Trophoblast cell (in vitro differentiated cells and primary cell): Measurements from ENCODE around the gene SINHCAF.
A peak's percentile ranks its signal among the peaks of the same experiment; 100 is the strongest.

Experiments
- DNase-seq, 2 donors: peaks; one replicate each; pipeline ENCODE4 v3.0.0-alpha.2; 2016
- H2AFZ ChIP-seq: 2 replicates; pipeline ENCODE4 v1.6.1; 2013; ENCODE audit warnings: low read length, moderate library complexity, mild to moderate bottlenecking; ENCODE audit not compliant: insufficient read depth, poor library complexity
- H2AK5ac ChIP-seq: 2 replicates; pipeline ENCODE4 v1.6.1; 2013; ENCODE audit warnings: mild to moderate bottlenecking, low read length
- H2BK120ac ChIP-seq: 2 replicates; pipeline ENCODE4 v1.6.1; 2013; ENCODE audit warnings: low read length, mild to moderate bottlenecking, moderate library complexity; ENCODE audit not compliant: insufficient read depth, poor library complexity
- H2BK12ac ChIP-seq: 2 replicates; pipeline ENCODE4 v1.6.1; 2013; ENCODE audit warnings: mild to moderate bottlenecking, low read length, moderate library complexity
- H2BK5ac ChIP-seq: 2 replicates; pipeline ENCODE4 v1.6.1; 2013; ENCODE audit warnings: low read length, low read depth, moderate library complexity, mild to moderate bottlenecking; ENCODE audit not compliant: poor library complexity
- H3K14ac ChIP-seq: 2 replicates; pipeline ENCODE4 v1.6.1; 2013; ENCODE audit warnings: mild to moderate bottlenecking, low read length
- H3K18ac ChIP-seq: 2 replicates; pipeline ENCODE4 v1.6.1; 2013; ENCODE audit warnings: mild to moderate bottlenecking, low read length
- H3K23ac ChIP-seq: 2 replicates; pipeline ENCODE4 v1.6.1; 2013; ENCODE audit warnings: low read length
- H3K27ac ChIP-seq: 2 replicates; pipeline ENCODE4 v1.5.1; 2013; ENCODE audit warnings: low read depth, mild to moderate bottlenecking, inconsistent platforms, low read length, moderate library complexity
- H3K27me3 ChIP-seq: 2 replicates; pipeline ENCODE4 v1.6.1; 2013; ENCODE audit warnings: inconsistent platforms, mild to moderate bottlenecking, low read length, moderate library complexity; ENCODE audit not compliant: insufficient read depth
- H3K36me3 ChIP-seq, 2 experiments: 1 replicate in 1 of 2; 2 replicates in 1 of 2; pipeline ENCODE4 v1.6.1; 2013; ENCODE audit warnings: low read length in 2 of 2, mild to moderate bottlenecking in 2 of 2, moderate library complexity in 1 of 2; ENCODE audit not compliant: insufficient read depth in 2 of 2, control insufficient read depth in 1 of 2
- H3K4ac ChIP-seq: 2 replicates; pipeline ENCODE4 v1.6.1; 2013; ENCODE audit warnings: low read depth, mild to moderate bottlenecking, low read length, moderate library complexity
- H3K4me1 ChIP-seq, 2 experiments: 1 replicate in 1 of 2; 2 replicates in 1 of 2; pipeline ENCODE4 v1.6.1; 2013; ENCODE audit warnings: low read length in 2 of 2, mild to moderate bottlenecking in 2 of 2, moderate library complexity in 1 of 2; ENCODE audit not compliant: insufficient read depth in 2 of 2, control insufficient read depth in 1 of 2
- H3K4me2 ChIP-seq: 2 replicates; pipeline ENCODE4 v1.6.1; 2013; ENCODE audit warnings: inconsistent platforms, mild to moderate bottlenecking, low read length, moderate library complexity
- H3K4me3 ChIP-seq: 2 replicates; pipeline ENCODE4 v1.5.1; 2013; ENCODE audit warnings: mild to moderate bottlenecking, low read depth, low read length, inconsistent platforms
- H3K79me1 ChIP-seq: one replicate; pipeline ENCODE4 v1.6.1; 2013; ENCODE audit warnings: low read length
- H3K79me2 ChIP-seq: 2 replicates; pipeline ENCODE4 v1.6.1; 2013; ENCODE audit warnings: low read length, mild to moderate bottlenecking; ENCODE audit not compliant: control insufficient read depth, insufficient read depth, poor library complexity
- H3K9ac ChIP-seq: 2 replicates; pipeline ENCODE4 v1.6.1; 2013; ENCODE audit warnings: mild to moderate bottlenecking, low read length
- H3K9me3 ChIP-seq: 2 replicates; pipeline ENCODE4 v1.6.1; 2013; ENCODE audit warnings: low read depth, mild to moderate bottlenecking, control low read depth, inconsistent platforms, low read length; ENCODE audit not compliant: insufficient read depth
- H4K12ac ChIP-seq: 2 replicates; pipeline ENCODE4 v1.6.1; 2013; ENCODE audit warnings: low read depth, mild to moderate bottlenecking, low read length, moderate library complexity
- H4K8ac ChIP-seq: 2 replicates; pipeline ENCODE4 v1.6.1; 2013; ENCODE audit warnings: low read depth, mild to moderate bottlenecking, low read length, moderate library complexity
- H4K91ac ChIP-seq: one replicate; pipeline ENCODE4 v1.6.1; 2013; ENCODE audit warnings: low read depth, mild to moderate bottlenecking, low read length, moderate library complexity
- WGBS: extraction: QIAGEN DNeasy Blood & Tissue Kit; methylation state at CpG from one replicate; pipeline ENCODE4 v1.1.7; 2013; ENCODE audit warnings: missing lambda C conversion rate; ENCODE audit not compliant: insufficient read length, insufficient coverage; ENCODE audit errors: extremely low coverage; 5-methylcytosine and 5-hydroxymethylcytosine counted together

Gene SINHCAF

GRCh38 chr12:31280183-31280582 lies 45.8 kb downstream of the SINHCAF start:
- no peak overlapping the region for H2BK5ac ChIP-seq
- peaks cover 16 to 23% of the 10 kb centered on the region in 2 experiments for H3K36me3 ChIP-seq
- H4K91ac ChIP-seq = no peak overlapping the region
- DNase-seq = no peak
- H4K8ac ChIP-seq = no peak overlapping the region
- no peak overlapping the region for H2AFZ ChIP-seq
- no peaks in the 10 kb centered on the region for H3K79me2 ChIP-seq
- no peak overlapping the region for H3K9ac ChIP-seq
- no peak overlapping the region for H3K4ac ChIP-seq
- H3K27ac ChIP-seq = no peak overlapping the region
- H3K14ac ChIP-seq = no peak overlapping the region
- H3K18ac ChIP-seq = no peak overlapping the region
- H2BK12ac ChIP-seq = no peak overlapping the region
- no peaks in the 10 kb centered on the region for H3K27me3 ChIP-seq
- H2AK5ac ChIP-seq = no peak overlapping the region
- no peaks in the 10 kb centered on the region for H3K9me3 ChIP-seq
- H3K4me3 ChIP-seq = no peak overlapping the region
- H3K23ac ChIP-seq = no peak overlapping the region
- H4K12ac ChIP-seq = no peak overlapping the region
- no peak overlapping the region for H3K4me2 ChIP-seq
- no peak overlapping the region for H2BK120ac ChIP-seq
- H3K4me1 ChIP-seq = peaks cover 3% of the 10 kb centered on the region in 2 experiments
- H3K79me1 ChIP-seq = no peaks in the 10 kb centered on the region

- Histone ChIP-seq H4K12ac (no peak overlapping the region), H3K23ac (no peak overlapping the region), H4K8ac (no peak overlapping the region), H3K79me1 (no peaks in the 10 kb centered on the region), H3K18ac (peak overlapping the region; percentile 46), H4K91ac (no peak overlapping the region), H3K4ac (no peak overlapping the region), H3K4me1 (peaks cover 3% of the 10 kb centered on the region in 2 experiments), H3K4me2 (no peak overlapping the region), H3K36me3 (peaks cover 13 to 19% of the 10 kb centered on the region in 2 experiments), H3K27ac (no peak overlapping the region), H3K4me3 (no peak overlapping the region), H2BK5ac (no peak overlapping the region), H3K14ac (no peak overlapping the region), H2BK12ac (no peak overlapping the region), H3K9me3 (no peaks in the 10 kb centered on the region), H2AFZ (no peak overlapping the region), H3K27me3 (no peaks in the 10 kb centered on the region), H2BK120ac (no peak overlapping the region), H2AK5ac (no peak overlapping the region), H3K79me2 (no peaks in the 10 kb centered on the region), H3K9ac (no peak overlapping the region)
- WGBS = no CpG with 5 or more reads among the region's 8 CpGs
- DNase-seq = no peak
Observed at GRCh38 chr12:31279390-31279924, 46.5 kb downstream of the SINHCAF start.

GRCh38 chr12:31278832-31279231 lies 47.1 kb downstream of the SINHCAF start:
- Histone ChIP-seq H4K8ac (no peak overlapping the region), H3K4ac (no peak overlapping the region), H2AFZ (no peak overlapping the region), H3K9me3 (no peaks in the 10 kb centered on the region), H4K12ac (no peak overlapping the region), H2BK120ac (no peak overlapping the region), H3K4me3 (no peak overlapping the region), H3K18ac (no peak overlapping the region), H3K9ac (no peak overlapping the region), H3K27me3 (no peaks in the 10 kb centered on the region), H3K14ac (no peak overlapping the region), H3K79me1 (no peaks in the 10 kb centered on the region), H4K91ac (no peak overlapping the region), H2BK12ac (no peak overlapping the region), H2BK5ac (no peak overlapping the region), H2AK5ac (no peak overlapping the region), H3K4me2 (no peak overlapping the region), H3K4me1 (peaks cover 3% of the 10 kb centered on the region in 2 experiments), H3K79me2 (no peaks in the 10 kb centered on the region), H3K27ac (no peak overlapping the region), H3K36me3 (peaks cover 15 to 19% of the 10 kb centered on the region in 2 experiments), H3K23ac (no peak overlapping the region)
- DNase-seq = no peak
- WGBS = no CpG with 5 or more reads among the region's 1 CpG

- Histone ChIP-seq H3K36me3 (peaks cover 15 to 19% of the 10 kb centered on the region in 2 experiments), H4K12ac (no peak overlapping the region), H3K4me2 (no peak overlapping the region), H3K4me1 (peaks cover 3% of the 10 kb centered on the region in 2 experiments), H3K4me3 (no peak overlapping the region), H3K14ac (no peak overlapping the region), H3K9me3 (no peaks in the 10 kb centered on the region), H2AFZ (no peak overlapping the region), H3K23ac (no peak overlapping the region), H4K8ac (no peak overlapping the region), H3K9ac (no peak overlapping the region), H3K79me2 (no peaks in the 10 kb centered on the region), H2BK5ac (no peak overlapping the region), H2BK12ac (no peak overlapping the region), H4K91ac (no peak overlapping the region), H3K27ac (no peak overlapping the region), H3K18ac (no peak overlapping the region), H3K79me1 (no peaks in the 10 kb centered on the region), H3K4ac (no peak overlapping the region), H2AK5ac (no peak overlapping the region), H2BK120ac (no peak overlapping the region), H3K27me3 (no peaks in the 10 kb centered on the region)
- peak in 1 of 2 donors; percentile 33 for DNase-seq
- no CpG with 5 or more reads among the region's 4 CpGs for WGBS
Observed at GRCh38 chr12:31278424-31278823, 47.5 kb downstream of the SINHCAF start.
